H9 (cell line): ENCODE data around the gene ST3GAL5. TPM values are rescaled to one million over a fixed set of nuclear protein-coding genes. Genes with fewer than 3 reads are reported as not detected.

Experiments used
- DNase-seq: peaks from one replicate; pipeline ENCODE4 v3.0.0-alpha.2; 2017
- H2AFZ ChIP-seq: one replicate; pipeline ENCODE4 v1.6.1; 2013; ENCODE audit warnings: mild to moderate bottlenecking, low read length, control low read depth, moderate library complexity
- H2AK5ac ChIP-seq: 2 replicates; pipeline ENCODE4 v1.6.1; 2013; ENCODE audit warnings: low read length, control low read depth, mixed read lengths; ENCODE audit not compliant: insufficient read length
- H2BK120ac ChIP-seq: one replicate; pipeline ENCODE4 v1.6.1; 2013; ENCODE audit warnings: low read depth, mild to moderate bottlenecking, low read length, control low read depth, inconsistent platforms; ENCODE audit not compliant: poor library complexity, severe bottlenecking
- H2BK12ac ChIP-seq: 2 replicates; pipeline ENCODE4 v1.6.1; 2013; ENCODE audit warnings: low read length, control low read depth, mixed read lengths, low read depth; ENCODE audit not compliant: insufficient read length
- H2BK15ac ChIP-seq: 2 replicates; pipeline ENCODE4 v1.6.1; 2013; ENCODE audit warnings: low read depth, low read length, control low read depth
- H2BK20ac ChIP-seq: one replicate; pipeline ENCODE4 v1.6.1; 2013; ENCODE audit warnings: low read depth, mild to moderate bottlenecking, low read length, control low read depth, inconsistent platforms; ENCODE audit not compliant: poor library complexity, severe bottlenecking
- H2BK5ac ChIP-seq: 2 replicates; pipeline ENCODE4 v1.6.1; 2013; ENCODE audit warnings: low read length, control low read depth, mixed read lengths; ENCODE audit not compliant: insufficient read length
- H3K14ac ChIP-seq: 2 replicates; pipeline ENCODE4 v1.6.1; 2013; ENCODE audit warnings: low read length, control low read depth; ENCODE audit not compliant: insufficient read depth
- H3K18ac ChIP-seq: 2 replicates; pipeline ENCODE4 v1.6.1; 2013; ENCODE audit warnings: low read depth, mild to moderate bottlenecking, mixed read lengths, low read length, control low read depth; ENCODE audit not compliant: insufficient read length
- H3K23ac ChIP-seq: 2 replicates; pipeline ENCODE4 v1.6.1; 2013; ENCODE audit warnings: low read length, control low read depth, mixed read lengths, low read depth; ENCODE audit not compliant: insufficient read length
- H3K23me2 ChIP-seq: 2 replicates; pipeline ENCODE4 v1.6.1; 2013; ENCODE audit warnings: low read depth, mild to moderate bottlenecking, mixed read lengths, low read length, control low read depth; ENCODE audit not compliant: insufficient read length, poor library complexity, severe bottlenecking
- H3K27ac ChIP-seq: 2 replicates; pipeline ENCODE4 v1.5.1; 2013; ENCODE audit warnings: low read length, control low read depth, mixed read lengths, low read depth; ENCODE audit not compliant: insufficient read length
- H3K27me3 ChIP-seq: 2 replicates; pipeline ENCODE4 v1.6.1; 2013; ENCODE audit warnings: low read length, control low read depth, inconsistent platforms; ENCODE audit not compliant: insufficient read depth
- H3K4ac ChIP-seq: 2 replicates; pipeline ENCODE4 v1.6.1; 2013; ENCODE audit warnings: low read depth, mild to moderate bottlenecking, control low read depth, inconsistent platforms, low read length, moderate library complexity
- H3K4me1 ChIP-seq: 2 replicates; pipeline ENCODE4 v1.6.1; 2013; ENCODE audit warnings: low read length, control low read depth, inconsistent platforms; ENCODE audit not compliant: insufficient read depth
- H3K4me2 ChIP-seq: 2 replicates; pipeline ENCODE4 v1.6.1; 2013; ENCODE audit warnings: low read length, control low read depth, mixed read lengths; ENCODE audit not compliant: insufficient read length, insufficient read depth
- H3K56ac ChIP-seq: 2 replicates; pipeline ENCODE4 v1.6.1; 2013; ENCODE audit warnings: low read depth, mild to moderate bottlenecking, mixed read lengths, low read length, control low read depth; ENCODE audit not compliant: insufficient read length
- H3K79me1 ChIP-seq: 2 replicates; pipeline ENCODE4 v1.6.1; 2013; ENCODE audit warnings: low read depth, mild to moderate bottlenecking, moderate library complexity, low read length, control low read depth, inconsistent platforms; ENCODE audit not compliant: insufficient read depth, poor library complexity, severe bottlenecking
- H3K79me2 ChIP-seq: 2 replicates; pipeline ENCODE4 v1.6.1; 2013; ENCODE audit warnings: low read length, control low read depth, inconsistent platforms; ENCODE audit not compliant: insufficient read depth
- H3K9ac ChIP-seq: 2 replicates; pipeline ENCODE4 v1.6.1; 2013; ENCODE audit warnings: low read length, control low read depth, mixed read lengths; ENCODE audit not compliant: insufficient read length; ENCODE audit errors: extremely low read depth
- H3K9me3 ChIP-seq: one replicate; pipeline ENCODE4 v1.6.1; 2013; ENCODE audit warnings: low read depth, low read length, inconsistent platforms; ENCODE audit not compliant: control insufficient read depth
- H3T11ph ChIP-seq: one replicate; pipeline ENCODE4 v1.6.1; 2013; ENCODE audit warnings: mild to moderate bottlenecking, low read length, control low read depth, inconsistent platforms
- H4K20me1 ChIP-seq: one replicate; pipeline ENCODE4 v1.6.1; 2013; ENCODE audit not compliant: control insufficient read depth, insufficient read length, insufficient read depth
- H4K5ac ChIP-seq: 2 replicates; pipeline ENCODE4 v1.6.1; 2013; ENCODE audit warnings: low read depth, mild to moderate bottlenecking, mixed read lengths, low read length, control low read depth; ENCODE audit not compliant: insufficient read length
- H4K8ac ChIP-seq: replicated peaks from 2 replicates; pipeline ENCODE4 v1.6.1; 2013; ENCODE audit warnings: low read length, control low read depth, mixed read lengths, low read depth; ENCODE audit not compliant: insufficient read length
- H4K91ac ChIP-seq: 2 replicates; pipeline ENCODE4 v1.6.1; 2013; ENCODE audit warnings: low read depth, mild to moderate bottlenecking, moderate library complexity, mixed read lengths, low read length, control low read depth; ENCODE audit not compliant: insufficient read length
- H3K27ac Mint-ChIP-seq, 3 experiments: 2 replicates in 2 of 3; 3 replicates in 1 of 3; pipeline ENCODE4 v1.8.0; 2020 to 2021; ENCODE audit warnings: mixed read lengths in 3 of 3, mild to moderate bottlenecking in 1 of 3, moderate library complexity in 1 of 3
- H3K27me3 Mint-ChIP-seq: 2 replicates; pipeline ENCODE4 v1.8.0; 2021; ENCODE audit warnings: low read depth, mild to moderate bottlenecking, moderate library complexity, mixed read lengths
- H3K36me3 Mint-ChIP-seq, 3 experiments: 2 replicates in 2 of 3; 3 replicates in 1 of 3; pipeline ENCODE4 v1.8.0; 2020 to 2021; ENCODE audit warnings: low read depth in 3 of 3, mixed read lengths in 3 of 3; ENCODE audit not compliant: insufficient read depth in 1 of 3
- H3K4me1 Mint-ChIP-seq, 2 experiments: 2 replicates each; pipeline ENCODE4 v1.8.0; 2020; ENCODE audit warnings: mixed read lengths in 2 of 2
- H3K4me3 Mint-ChIP-seq, 2 experiments: 2 replicates in 1 of 2; 3 replicates in 1 of 2; pipeline ENCODE4 v1.8.0; 2020 to 2021; ENCODE audit warnings: mild to moderate bottlenecking in 2 of 2, mixed read lengths in 2 of 2, moderate library complexity in 1 of 2
- H3K9me3 Mint-ChIP-seq, 2 experiments: 2 replicates in 1 of 2; 3 replicates in 1 of 2; pipeline ENCODE4 v1.8.0; 2020; ENCODE audit warnings: mild to moderate bottlenecking in 2 of 2, mixed read lengths in 2 of 2, moderate library complexity in 1 of 2
- WGBS: extraction: QIAGEN DNeasy Blood & Tissue Kit; methylation state at CpG from one replicate; pipeline ENCODE4 v1.1.7; 2013; ENCODE audit warnings: missing lambda C conversion rate, low lambda C conversion rate, mixed read lengths; ENCODE audit not compliant: insufficient read length; ENCODE audit errors: extremely low coverage; 5-methylcytosine and 5-hydroxymethylcytosine counted together
- total RNA-seq: library from RNA; stranded (reverse); gene quantifications from 2 replicates; pipeline ENCODE4 v1.2.1, GENCODE V29; 2021
- TF ChIP-seq, protein P1 (sequence below): fragments of 200-600 bp; sonication (generic); conservative IDR thresholded peaks from 3 replicates; pipeline ENCODE4 v1.8.0; 2021; ENCODE audit warnings: antibody characterized with exemption, mild to moderate bottlenecking

The ST3GAL5 gene
- total RNA-seq, 1 experiment from 2014 or later: 3.3 TPM

GRCh38 chr2:85887566-85888019 is 1.2 kb downstream of the ST3GAL5 start:
- Histone ChIP-seq H2AFZ (no peak overlapping the region), H3K9ac (no peak overlapping the region)

More at GRCh38 chr2:85887566-85888019, 1.2 kb downstream of the ST3GAL5 start:
- Histone ChIP-seq H3K79me1 (no peaks in the 10 kb centered on the region), H2BK5ac (no peak overlapping the region), H2BK12ac (no peak overlapping the region), H3K4ac (no peak overlapping the region), H3K14ac (no peak overlapping the region), H2BK120ac (no peak overlapping the region), H4K8ac (no peak overlapping the region), H3T11ph (no peak overlapping the region), H3K4me2 (peak overlapping the region; percentile 89), H3K18ac (no peak overlapping the region), H3K27ac (no peak overlapping the region), H3K4me1 (no peaks in the 10 kb centered on the region), H4K5ac (no peak overlapping the region), H2BK15ac (no peak overlapping the region), H2AK5ac (no peak overlapping the region), H3K27me3 (peaks cover 3% of the 10 kb centered on the region; the same call in 1 of the 2 replicates), H3K79me2 (no peaks in the 10 kb centered on the region), H3K23me2 (peaks cover 13% of the 10 kb centered on the region), H4K91ac (no peak overlapping the region), H3K23ac (no peak overlapping the region), H2BK20ac (no peak overlapping the region), H3K56ac (no peak overlapping the region), H4K20me1 (no peaks in the 10 kb centered on the region), H3K9me3 (no peaks in the 10 kb centered on the region)
- DNase-seq: no peak
- H3K9me3 Mint-ChIP-seq: peaks cover 7 to 8% of the 10 kb centered on the region in 2 experiments
- TF ChIP-seq, protein P1, sequence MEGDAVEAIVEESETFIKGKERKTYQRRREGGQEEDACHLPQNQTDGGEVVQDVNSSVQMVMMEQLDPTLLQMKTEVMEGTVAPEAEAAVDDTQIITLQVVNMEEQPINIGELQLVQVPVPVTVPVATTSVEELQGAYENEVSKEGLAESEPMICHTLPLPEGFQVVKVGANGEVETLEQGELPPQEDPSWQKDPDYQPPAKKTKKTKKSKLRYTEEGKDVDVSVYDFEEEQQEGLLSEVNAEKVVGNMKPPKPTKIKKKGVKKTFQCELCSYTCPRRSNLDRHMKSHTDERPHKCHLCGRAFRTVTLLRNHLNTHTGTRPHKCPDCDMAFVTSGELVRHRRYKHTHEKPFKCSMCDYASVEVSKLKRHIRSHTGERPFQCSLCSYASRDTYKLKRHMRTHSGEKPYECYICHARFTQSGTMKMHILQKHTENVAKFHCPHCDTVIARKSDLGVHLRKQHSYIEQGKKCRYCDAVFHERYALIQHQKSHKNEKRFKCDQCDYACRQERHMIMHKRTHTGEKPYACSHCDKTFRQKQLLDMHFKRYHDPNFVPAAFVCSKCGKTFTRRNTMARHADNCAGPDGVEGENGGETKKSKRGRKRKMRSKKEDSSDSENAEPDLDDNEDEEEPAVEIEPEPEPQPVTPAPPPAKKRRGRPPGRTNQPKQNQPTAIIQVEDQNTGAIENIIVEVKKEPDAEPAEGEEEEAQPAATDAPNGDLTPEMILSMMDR: no peak
- H3K27ac Mint-ChIP-seq: no peak overlapping the region
- peaks cover 7 to 9% (median 8%) of the 10 kb centered on the region in 3 experiments; a peak in 6 of 7 replicates for H3K36me3 Mint-ChIP-seq
- H3K4me3 Mint-ChIP-seq: peak overlapping the region; percentile 70 to 83
- H3K4me1 Mint-ChIP-seq: peaks cover 28% of the 10 kb centered on the region in 2 experiments
- no CpG with 5 or more reads among the region's 10 CpGs for WGBS
- peaks cover 44% of the 10 kb centered on the region for H3K27me3 Mint-ChIP-seq
